GM19099 (cell line): ENCODE results near the gene DCAF8L1.

ENCODE experiments used
- POLR2A ChIP-seq: IDR thresholded peaks from 3 replicates; pipeline ENCODE4 v1.6.1; 2011; ENCODE audit warnings: low read depth; ENCODE audit not compliant: insufficient read length; ENCODE audit errors: extremely low read depth

DCAF8L1 gene

GRCh38 chrX:27981349-27981748 lies at the start of gene DCAF8L1:
Gene DCAF8L1 (minus strand): TSS chrX:27981449. CDS start chrX:27981334, 115 bp downstream.
- no peak for TF ChIP-seq POLR2A

DNA sequence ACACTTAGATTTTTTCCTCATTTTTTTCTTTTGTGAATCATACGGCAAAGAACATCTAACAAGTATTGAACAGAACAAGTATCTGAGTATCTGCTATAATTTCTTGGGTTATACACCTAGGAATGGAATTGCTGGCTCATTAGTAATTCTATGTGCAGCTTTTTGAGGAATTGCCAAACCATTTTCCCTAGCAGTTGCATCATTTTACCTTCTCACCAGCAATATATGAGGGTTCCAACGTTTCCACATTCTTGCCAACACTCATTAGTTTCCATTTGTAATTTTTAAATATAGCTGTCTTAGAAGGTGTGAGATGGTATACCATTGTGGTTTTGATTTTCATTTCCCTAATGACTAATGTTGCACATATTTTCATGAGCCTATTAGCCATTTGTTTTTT lies 41.1 kb upstream of the DCAF8L1 start:
- TF ChIP-seq POLR2A, result no peak

DNA sequence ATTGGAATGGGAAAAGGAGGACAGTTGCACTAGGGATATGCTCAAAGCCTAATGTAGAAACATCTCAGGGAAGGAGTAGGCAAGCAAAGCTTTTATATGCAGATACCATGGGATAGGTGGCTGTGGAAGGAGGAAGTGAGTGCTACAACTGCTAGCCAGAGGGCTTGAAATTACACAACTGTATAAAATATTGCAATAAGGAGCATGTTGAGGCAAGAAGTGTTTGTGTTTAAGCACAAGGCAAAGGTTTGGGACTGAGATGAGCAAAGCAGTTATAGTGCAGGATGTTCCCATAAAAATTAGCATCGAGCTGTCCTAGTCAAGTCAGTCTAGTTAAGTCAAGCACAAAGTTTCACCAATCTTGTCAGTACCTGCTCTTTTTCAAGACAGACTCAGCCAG lies 35.6 kb upstream of the DCAF8L1 start:
- no peak for TF ChIP-seq POLR2A

DNA sequence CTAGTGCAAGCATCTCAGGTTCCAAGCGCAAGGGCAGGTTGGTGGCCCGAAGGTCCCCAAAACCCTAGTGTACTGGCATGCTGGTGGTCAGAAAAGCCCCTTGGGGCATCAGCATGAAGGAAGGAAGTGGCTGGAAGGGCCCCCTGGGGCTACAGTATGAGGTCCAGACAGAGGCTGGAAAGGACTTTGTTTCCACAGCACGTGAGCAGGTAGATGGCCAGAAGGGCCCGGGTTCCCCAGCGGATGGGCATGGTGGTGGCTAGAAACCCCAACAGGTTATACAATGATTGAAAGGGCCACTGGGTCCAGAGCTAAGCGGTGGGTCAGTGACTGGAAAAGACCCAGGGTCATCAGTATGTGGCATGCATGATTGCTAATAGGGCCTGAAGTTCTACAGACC lies 34.7 kb upstream of the DCAF8L1 start:
- no peak for TF ChIP-seq POLR2A

- no peak for TF ChIP-seq POLR2A
These were observed 29.6 kb upstream of the DCAF8L1 start for GRCh38 chrX:28010875-28011274.

GRCh38 chrX:27998666-27999065 lies 17.4 kb upstream of the DCAF8L1 start:
- no peak for TF ChIP-seq POLR2A

GRCh38 chrX:27997622-27998021 lies 16.4 kb upstream of the DCAF8L1 start:
- TF ChIP-seq POLR2A, result no peak

GRCh38 chrX:27996132-27996531 lies 14.9 kb upstream of the DCAF8L1 start:
- no peak for TF ChIP-seq POLR2A

GRCh38 chrX:27995611-27996010 lies 14.4 kb upstream of the DCAF8L1 start:
- TF ChIP-seq POLR2A, result no peak

GRCh38 chrX:27987862-27988646 lies 6.8 kb upstream of the DCAF8L1 start:
- TF ChIP-seq POLR2A, result no peak

- no peak for TF ChIP-seq POLR2A
These were observed 5.0 kb downstream of the DCAF8L1 start for GRCh38 chrX:27976284-27976683.

- TF ChIP-seq POLR2A, result no peak
These were observed 12.4 kb downstream of the DCAF8L1 start for GRCh38 chrX:27968878-27969277.

DNA sequence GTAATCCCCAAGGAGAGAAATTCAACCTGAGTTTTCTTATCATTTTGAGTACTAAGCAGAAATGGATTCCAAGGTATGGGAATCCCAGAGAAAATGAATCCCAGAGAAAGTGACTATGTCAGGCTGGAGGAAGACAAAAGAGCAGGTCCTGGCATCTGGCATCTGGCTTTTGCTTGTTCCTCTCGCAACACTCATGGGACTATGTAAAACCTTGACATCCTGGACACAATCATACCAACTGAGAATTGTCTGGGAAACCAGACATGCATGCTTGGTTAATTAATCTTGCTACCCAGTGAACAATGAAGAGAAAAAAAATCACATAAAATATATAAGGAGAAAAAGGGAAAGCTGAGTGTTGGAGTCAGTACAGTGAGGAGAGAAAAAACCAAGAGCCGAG lies 12.9 kb downstream of the DCAF8L1 start:
- no peak for TF ChIP-seq POLR2A

GRCh38 chrX:27966955-27967354 lies 14.3 kb downstream of the DCAF8L1 start:
- no peak for TF ChIP-seq POLR2A

GRCh38 chrX:27966492-27966891 lies 14.8 kb downstream of the DCAF8L1 start:
- TF ChIP-seq POLR2A, result no peak

DNA sequence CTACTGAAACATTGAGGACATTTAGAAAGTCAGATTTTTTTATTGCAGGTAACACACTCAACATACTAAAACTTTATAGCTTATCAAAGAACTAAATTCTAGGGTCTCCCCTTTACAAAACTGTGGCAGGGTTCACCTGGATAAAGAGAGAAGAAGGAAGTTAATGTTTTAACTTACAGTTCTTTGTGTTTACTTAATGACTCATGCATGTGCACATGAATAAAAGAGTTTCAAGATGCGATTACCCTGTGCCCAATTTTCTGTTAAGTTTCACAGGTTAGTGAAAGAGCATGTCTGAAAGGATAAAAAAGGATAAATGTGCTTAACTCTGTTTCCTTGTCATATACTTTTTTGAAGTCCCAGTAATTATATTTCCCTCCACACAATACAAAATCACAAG lies 16.8 kb downstream of the DCAF8L1 start:
- no peak for TF ChIP-seq POLR2A

- TF ChIP-seq POLR2A, result no peak
These were observed 28.1 kb downstream of the DCAF8L1 start for GRCh38 chrX:27953171-27953570.
